OCI-LY1 (cell line): ENCODE results near the gene MOB3A.
A peak's percentile ranks its signal among the peaks of the same experiment; 100 is the strongest.

ENCODE experiments used
- H2AFZ ChIP-seq: fragments of 200-600 bp; sonication (generic), shearing (Covaris generic); 2 replicates; pipeline ENCODE4 v1.6.0; 2014; ENCODE audit warnings: antibody characterized with exemption, mild to moderate bottlenecking, low read length
- H3F3A ChIP-seq: fragments of 200-600 bp; sonication (generic), shearing (Covaris generic); 2 replicates; pipeline ENCODE4 v1.6.0; 2014; ENCODE audit warnings: mild to moderate bottlenecking, antibody characterized with exemption, low read length, moderate library complexity; ENCODE audit not compliant: insufficient read depth
- H3K27ac ChIP-seq: fragments of 200-600 bp; sonication (generic); 2 replicates; pipeline ENCODE4 v1.5.1; 2014; ENCODE audit warnings: low read length, mixed run types, mild to moderate bottlenecking, low read depth; ENCODE audit not compliant: poor library complexity, severe bottlenecking
- H3K27me3 ChIP-seq: fragments of 200-600 bp; sonication (generic); 2 replicates; pipeline ENCODE4 v1.6.0; 2014; ENCODE audit warnings: antibody characterized with exemption, mild to moderate bottlenecking, low read length, moderate library complexity; ENCODE audit not compliant: insufficient read depth
- H3K36me3 ChIP-seq: fragments of 200-600 bp; sonication (generic); 2 replicates; pipeline ENCODE4 v1.6.1; 2014; ENCODE audit warnings: mild to moderate bottlenecking, antibody characterized with exemption, low read length, moderate library complexity, mixed read lengths; ENCODE audit not compliant: insufficient read depth
- H3K4me1 ChIP-seq: fragments of 200-600 bp; sonication (generic); 2 replicates; pipeline ENCODE4 v1.5.1; 2014; ENCODE audit warnings: mild to moderate bottlenecking, low read length, moderate library complexity; ENCODE audit not compliant: insufficient read depth, severe bottlenecking
- H3K4me2 ChIP-seq: fragments of 200-600 bp; sonication (generic), shearing (Covaris generic); 2 replicates; pipeline ENCODE4 v1.6.1; 2014; ENCODE audit warnings: low read length
- H3K4me3 ChIP-seq: fragments of 200-600 bp; sonication (generic); 2 replicates; pipeline ENCODE4 v1.5.1; 2014; ENCODE audit warnings: low read length, low read depth, mild to moderate bottlenecking, mixed read lengths; ENCODE audit not compliant: poor library complexity, severe bottlenecking
- H3K79me2 ChIP-seq: fragments of 200-600 bp; shearing (Covaris generic); 2 replicates; pipeline ENCODE4 v1.6.1; 2016; ENCODE audit warnings: mixed run types, low read length, mixed read lengths; ENCODE audit not compliant: insufficient read depth
- H3K9ac ChIP-seq: fragments of 200-600 bp; sonication (generic), shearing (Covaris generic); 2 replicates; pipeline ENCODE4 v1.6.1; 2014; ENCODE audit warnings: mild to moderate bottlenecking, low read length, mixed read lengths
- H3K9me2 ChIP-seq: fragments of 200-600 bp; sonication (generic), shearing (Covaris generic); 2 replicates; pipeline ENCODE4 v1.6.1; 2014; ENCODE audit warnings: low read depth, mild to moderate bottlenecking, low read length, mixed read lengths
- H3K9me3 ChIP-seq: fragments of 200-600 bp; shearing (Covaris generic); 2 replicates; pipeline ENCODE4 v1.6.1; 2014; ENCODE audit warnings: low read length, mixed read lengths
- H4K20me1 ChIP-seq: fragments of 200-600 bp; sonication (generic), shearing (Covaris generic); 2 replicates; pipeline ENCODE4 v1.6.0; 2016; ENCODE audit warnings: mild to moderate bottlenecking, low read length; ENCODE audit not compliant: insufficient read depth
- EZH2 ChIP-seq: fragments of 200-600 bp; sonication (generic), shearing (Covaris generic); IDR thresholded peaks from 2 replicates; pipeline ENCODE4 v1.8.0; 2017; ENCODE audit warnings: borderline replicate concordance, mixed run types, mild to moderate bottlenecking, antibody characterized with exemption, low read length, moderate library complexity, mixed read lengths
- TF ChIP-seq, protein P1 (sequence below): fragments of 200-600 bp; sonication (generic), shearing (Covaris generic); IDR thresholded peaks from 2 replicates; pipeline ENCODE4 v1.5.1; 2017; ENCODE audit warnings: mild to moderate bottlenecking, antibody characterized with exemption, low read length, moderate library complexity, mixed read lengths

MOB3A gene

DNA sequence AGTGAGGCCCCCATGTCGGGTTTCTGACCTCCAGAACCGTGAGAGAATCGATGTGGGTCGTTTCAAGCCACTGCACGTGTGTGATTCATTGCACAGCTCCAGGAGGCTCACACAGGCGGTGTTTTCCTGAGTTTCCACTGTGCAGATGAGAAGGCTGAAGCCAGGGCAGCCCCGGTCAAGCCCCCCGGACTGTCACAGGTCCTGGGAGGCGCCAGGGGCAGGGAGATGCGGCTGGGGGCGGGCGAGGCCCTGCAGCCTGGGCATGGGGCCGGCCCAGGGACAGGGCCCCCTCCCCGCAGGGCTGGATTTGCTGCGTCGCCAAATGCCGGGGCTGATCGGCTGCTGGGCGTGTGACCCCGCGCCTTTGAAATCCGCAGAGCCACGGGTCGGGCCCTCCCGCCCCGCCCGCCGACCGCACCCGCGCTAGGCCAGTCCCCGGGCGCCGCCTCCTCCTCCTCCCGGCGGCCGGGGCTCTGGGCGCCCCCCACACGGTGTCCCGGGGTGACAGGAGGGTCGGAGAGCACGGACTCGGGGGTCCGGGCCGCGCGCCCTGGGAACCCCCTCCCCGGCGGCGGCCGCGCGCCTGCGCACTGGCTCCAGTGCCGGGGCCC lies 35.1 kb downstream of the MOB3A start:
- Histone ChIP-seq H3K4me3 (peak overlapping the region; percentile 76), H2AFZ (no peak overlapping the region), H3K27ac (peak overlapping the region; percentile 83), H3K4me2 (peak overlapping the region; percentile 65), H3K9me3 (no peaks in the 10 kb centered on the region), H3K4me1 (peaks cover 49% of the 10 kb centered on the region), H3K27me3 (no peaks in the 10 kb centered on the region), H3K36me3 (no peaks in the 10 kb centered on the region), H3K79me2 (no peaks in the 10 kb centered on the region), H3K9ac (peak overlapping the region; percentile 67), H4K20me1 (no peaks in the 10 kb centered on the region), H3F3A (no peaks in the 10 kb centered on the region), H3K9me2 (no peaks in the 10 kb centered on the region)
- no peak for TF ChIP-seq EZH2
- TF ChIP-seq, protein P1, sequence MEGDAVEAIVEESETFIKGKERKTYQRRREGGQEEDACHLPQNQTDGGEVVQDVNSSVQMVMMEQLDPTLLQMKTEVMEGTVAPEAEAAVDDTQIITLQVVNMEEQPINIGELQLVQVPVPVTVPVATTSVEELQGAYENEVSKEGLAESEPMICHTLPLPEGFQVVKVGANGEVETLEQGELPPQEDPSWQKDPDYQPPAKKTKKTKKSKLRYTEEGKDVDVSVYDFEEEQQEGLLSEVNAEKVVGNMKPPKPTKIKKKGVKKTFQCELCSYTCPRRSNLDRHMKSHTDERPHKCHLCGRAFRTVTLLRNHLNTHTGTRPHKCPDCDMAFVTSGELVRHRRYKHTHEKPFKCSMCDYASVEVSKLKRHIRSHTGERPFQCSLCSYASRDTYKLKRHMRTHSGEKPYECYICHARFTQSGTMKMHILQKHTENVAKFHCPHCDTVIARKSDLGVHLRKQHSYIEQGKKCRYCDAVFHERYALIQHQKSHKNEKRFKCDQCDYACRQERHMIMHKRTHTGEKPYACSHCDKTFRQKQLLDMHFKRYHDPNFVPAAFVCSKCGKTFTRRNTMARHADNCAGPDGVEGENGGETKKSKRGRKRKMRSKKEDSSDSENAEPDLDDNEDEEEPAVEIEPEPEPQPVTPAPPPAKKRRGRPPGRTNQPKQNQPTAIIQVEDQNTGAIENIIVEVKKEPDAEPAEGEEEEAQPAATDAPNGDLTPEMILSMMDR = no peak

DNA sequence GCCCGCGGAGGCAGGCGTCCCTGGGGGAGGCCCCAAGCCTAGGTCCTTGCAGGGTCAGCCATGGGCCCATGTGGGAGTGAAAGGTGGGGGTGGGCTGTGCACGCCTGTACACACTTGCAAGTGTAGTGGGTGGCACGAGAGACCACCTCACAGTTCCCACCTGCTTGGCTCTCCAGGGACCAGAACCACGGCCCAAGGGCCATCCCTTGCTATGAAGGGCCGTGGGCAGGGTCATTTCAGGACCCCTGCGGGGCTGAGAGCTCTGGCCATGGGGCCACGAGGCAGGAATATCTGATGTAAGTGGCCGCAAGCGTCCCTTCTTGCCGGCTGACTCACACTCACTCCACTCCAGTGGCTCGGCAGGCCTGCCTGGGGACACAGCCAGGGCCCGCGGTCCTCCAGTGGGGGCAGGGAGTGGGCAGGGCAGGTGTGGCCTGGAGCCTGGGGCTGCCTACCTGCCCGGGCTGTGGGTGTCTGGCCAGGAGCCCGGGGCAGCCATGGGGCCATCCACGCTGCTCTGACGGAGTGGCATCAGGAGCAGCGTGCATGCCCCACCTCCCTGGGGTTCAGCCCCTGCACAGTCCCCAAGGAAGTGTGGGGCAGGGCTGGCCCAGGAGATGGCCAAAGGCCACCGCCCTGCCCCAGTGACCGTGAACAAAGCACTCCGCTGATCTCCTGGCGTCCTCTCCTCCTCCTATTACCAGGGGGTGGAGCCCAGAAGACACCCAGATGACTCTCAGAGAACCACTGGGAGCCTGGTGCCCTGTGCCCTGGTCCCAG lies 36.5 kb downstream of the MOB3A start:
- Histone ChIP-seq H3F3A (no peaks in the 10 kb centered on the region), H3K9ac (peak overlapping the region; percentile 33; the same call in 1 of the 2 replicates), H3K27ac (peak overlapping the region; percentile 83), H3K4me3 (peak overlapping the region; percentile 76), H3K4me1 (peaks cover 61% of the 10 kb centered on the region), H3K27me3 (no peaks in the 10 kb centered on the region), H4K20me1 (no peaks in the 10 kb centered on the region), H3K9me3 (no peaks in the 10 kb centered on the region), H3K36me3 (no peaks in the 10 kb centered on the region), H3K4me2 (peak overlapping the region; percentile 65), H3K79me2 (no peaks in the 10 kb centered on the region), H3K9me2 (no peaks in the 10 kb centered on the region), H2AFZ (no peak overlapping the region)
- TF ChIP-seq, protein P1 = no peak
- no peak for TF ChIP-seq EZH2

DNA sequence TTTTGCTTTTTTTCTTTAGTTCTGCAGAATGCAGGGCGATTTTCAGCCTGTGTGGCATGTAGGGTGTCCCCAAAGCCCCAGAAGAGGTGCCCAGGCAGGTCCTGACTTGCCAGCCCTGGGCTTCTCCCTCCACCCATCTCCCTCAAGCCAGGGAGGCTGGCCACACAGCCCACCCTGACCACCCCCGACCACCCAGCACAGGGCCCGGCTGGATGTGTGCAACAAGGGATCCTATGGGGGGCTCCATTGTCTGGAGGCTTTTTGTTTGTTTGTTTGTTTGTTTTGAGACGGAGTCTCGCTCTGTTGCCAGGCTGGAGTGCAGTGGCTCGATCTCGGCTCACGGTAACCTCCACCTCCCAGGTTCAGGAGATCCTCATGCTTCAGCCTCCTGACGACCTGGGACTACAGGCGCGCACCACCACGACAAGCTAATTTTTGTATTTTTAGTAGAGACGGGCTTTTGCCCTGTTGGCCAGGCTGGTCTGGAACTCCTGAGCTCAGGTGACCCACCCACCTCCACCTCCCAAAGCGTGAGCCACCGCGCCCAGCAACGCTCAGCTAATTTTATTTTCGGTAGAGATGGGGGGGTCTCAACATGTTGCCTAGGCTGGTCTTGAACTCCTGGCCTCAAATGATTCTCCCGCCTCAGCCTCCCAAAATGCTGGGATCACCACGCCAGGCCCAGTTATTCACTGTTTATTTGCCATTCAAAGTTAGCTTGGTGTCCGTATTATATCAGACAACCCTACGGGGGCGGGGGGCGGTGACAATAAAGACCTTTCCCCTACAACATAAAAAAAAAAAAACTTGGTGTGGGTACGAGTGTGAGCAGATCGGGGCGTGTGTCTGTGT lies 37.3 kb downstream of the MOB3A start:
- TF ChIP-seq, protein P1 = no peak
- no peak for TF ChIP-seq EZH2
- Histone ChIP-seq H3K36me3 (no peaks in the 10 kb centered on the region), H3K4me2 (no peak overlapping the region), H3K4me3 (no peak overlapping the region), H3K4me1 (peaks cover 54% of the 10 kb centered on the region), H3K27ac (peak overlapping the region; percentile 81), H3K9me2 (no peaks in the 10 kb centered on the region), H3K9ac (no peak overlapping the region), H3F3A (no peaks in the 10 kb centered on the region), H2AFZ (no peak overlapping the region), H4K20me1 (no peaks in the 10 kb centered on the region), H3K9me3 (no peaks in the 10 kb centered on the region), H3K27me3 (no peaks in the 10 kb centered on the region), H3K79me2 (no peaks in the 10 kb centered on the region)
